ENCODE measurements around the gene ITPKC.
A peak's percentile ranks its signal among the peaks of the same experiment; 100 is the strongest.
"Not testable (repeated sequence)": the region's sequence is repeated elsewhere in the genome, so short reads cannot be mapped to it uniquely, and the experiment has no call there.

Gene ITPKC

GRCh38 chr19:40776932-40777644 lies 60.2 kb downstream of the ITPKC start:
- H3K36me3 ChIP-seq (ENCODE audit: control insufficient read depth in 2 of 2, insufficient read depth in 2 of 2, low read length in 2 of 2): peaks cover 0 to 3% of the 10 kb centered on the region in 2 donors
- H3K4me1 ChIP-seq (ENCODE audit: control insufficient read depth in 2 of 2, insufficient read depth in 2 of 2, low read length in 2 of 2): peaks cover 11 to 15% of the 10 kb centered on the region in 2 donors
- H3K9ac ChIP-seq (ENCODE audit: low read depth in 1 of 2, low read length in 2 of 2): peak overlapping the region; percentile 91 to 98

GRCh38 chr19:40777645-40777936 lies 60.7 kb downstream of the ITPKC start:
- Histone ChIP-seq H3K27me3 (ENCODE audit: control insufficient read depth in 2 of 2, insufficient read depth in 2 of 2, low read length in 2 of 2) (no peaks in the 10 kb centered on the region), H3K4me1 (ENCODE audit: control insufficient read depth in 2 of 2, insufficient read depth in 2 of 2, low read length in 2 of 2) (peaks cover 11 to 15% of the 10 kb centered on the region in 2 donors), H3K27ac (ENCODE audit: low read depth in 2 of 2, low read length in 2 of 2) (peak overlapping the region; percentile 99 to 100), H3K9me3 (ENCODE audit: control insufficient read depth in 2 of 2, low read length in 2 of 2) (no peaks in the 10 kb centered on the region), H3K9ac (ENCODE audit: low read depth in 1 of 2, low read length in 2 of 2) (peak overlapping the region; percentile 91 to 98), H3K4me3 (ENCODE audit: low read length in 2 of 2) (peak overlapping the region; percentile 97 to 98), H3K36me3 (ENCODE audit: control insufficient read depth in 2 of 2, insufficient read depth in 2 of 2, low read length in 2 of 2) (peaks cover 0 to 5% of the 10 kb centered on the region in 2 donors)

More at GRCh38 chr19:40776932-40777644, 60.2 kb downstream of the ITPKC start:
- Histone ChIP-seq H3K27ac (ENCODE audit: low read depth in 2 of 2, low read length in 2 of 2) (peak overlapping the region; percentile 99 to 100), H3K9me3 (ENCODE audit: control insufficient read depth in 2 of 2, low read length in 2 of 2) (no peaks in the 10 kb centered on the region), H3K27me3 (ENCODE audit: control insufficient read depth in 2 of 2, insufficient read depth in 2 of 2, low read length in 2 of 2) (no peaks in the 10 kb centered on the region), H3K4me3 (ENCODE audit: low read length in 2 of 2) (peak overlapping the region; percentile 97 to 98)

GRCh38 chr19:40777937-40778705 lies 61.2 kb downstream of the ITPKC start, which contains the start of gene RAB4B:
TSS of gene RAB4B (plus strand) at chr19:40778247. CDS start at chr19:40778376, 129 bp downstream.
- Histone ChIP-seq H3K4me1 (ENCODE audit: control insufficient read depth in 2 of 2, insufficient read depth in 2 of 2, low read length in 2 of 2) (peaks cover 11 to 15% of the 10 kb centered on the region in 2 donors), H3K36me3 (ENCODE audit: control insufficient read depth in 2 of 2, insufficient read depth in 2 of 2, low read length in 2 of 2) (peaks cover 0 to 5% of the 10 kb centered on the region in 2 donors), H3K27me3 (ENCODE audit: control insufficient read depth in 2 of 2, insufficient read depth in 2 of 2, low read length in 2 of 2) (no peaks in the 10 kb centered on the region), H3K4me3 (ENCODE audit: low read length in 2 of 2) (peak within 1 kb of the TSS; percentile 97 to 98), H3K9ac (ENCODE audit: low read depth in 1 of 2, low read length in 2 of 2) (peak within 1 kb of the TSS; percentile 91 to 98), H3K27ac (ENCODE audit: low read depth in 2 of 2, low read length in 2 of 2) (peak within 1 kb of the TSS; percentile 99 to 100), H3K9me3 (ENCODE audit: control insufficient read depth in 2 of 2, low read length in 2 of 2) (no peaks in the 10 kb centered on the region)

GRCh38 chr19:40778706-40779284 lies 61.9 kb downstream of the ITPKC start:
- peak overlapping the region; percentile 81 to 91 for H3K9ac ChIP-seq (ENCODE audit: low read depth in 1 of 2, low read length in 2 of 2)
- H3K36me3 ChIP-seq (ENCODE audit: control insufficient read depth in 2 of 2, insufficient read depth in 2 of 2, low read length in 2 of 2): peaks cover 0 to 5% of the 10 kb centered on the region in 2 donors
- H3K4me3 ChIP-seq (ENCODE audit: low read length in 2 of 2): peak overlapping the region; percentile 87 to 98
- no peaks in the 10 kb centered on the region for H3K27me3 ChIP-seq (ENCODE audit: control insufficient read depth in 2 of 2, insufficient read depth in 2 of 2, low read length in 2 of 2)
- peak overlapping the region; percentile 99 to 100 for H3K27ac ChIP-seq (ENCODE audit: low read depth in 2 of 2, low read length in 2 of 2)
- no peaks in the 10 kb centered on the region for H3K9me3 ChIP-seq (ENCODE audit: control insufficient read depth in 2 of 2, low read length in 2 of 2)
- H3K4me1 ChIP-seq (ENCODE audit: control insufficient read depth in 2 of 2, insufficient read depth in 2 of 2, low read length in 2 of 2): peaks cover 11 to 15% of the 10 kb centered on the region in 2 donors

GRCh38 chr19:40780582-40780981 lies 63.7 kb downstream of the ITPKC start:
- no peaks in the 10 kb centered on the region for H3K9me3 ChIP-seq (ENCODE audit: control insufficient read depth in 2 of 2, low read length in 2 of 2)
- H3K27me3 ChIP-seq (ENCODE audit: control insufficient read depth in 2 of 2, insufficient read depth in 2 of 2, low read length in 2 of 2): no peaks in the 10 kb centered on the region
- H3K4me1 ChIP-seq (ENCODE audit: control insufficient read depth in 2 of 2, insufficient read depth in 2 of 2, low read length in 2 of 2): peaks cover 11 to 15% of the 10 kb centered on the region in 2 donors
- H3K27ac ChIP-seq (ENCODE audit: low read depth in 2 of 2, low read length in 2 of 2): no peak overlapping the region
- H3K36me3 ChIP-seq (ENCODE audit: control insufficient read depth in 2 of 2, insufficient read depth in 2 of 2, low read length in 2 of 2): peaks cover 3 to 7% of the 10 kb centered on the region in 2 donors
- H3K9ac ChIP-seq (ENCODE audit: low read depth in 1 of 2, low read length in 2 of 2): no peak overlapping the region
- H3K4me3 ChIP-seq (ENCODE audit: low read length in 2 of 2): no peak overlapping the region

- no peak overlapping the region for H3K9ac ChIP-seq (ENCODE audit: low read depth in 1 of 2, low read length in 2 of 2)
- H3K4me1 ChIP-seq (ENCODE audit: control insufficient read depth in 2 of 2, insufficient read depth in 2 of 2, low read length in 2 of 2): peaks cover 11 to 15% of the 10 kb centered on the region in 2 donors
- no peaks in the 10 kb centered on the region for H3K9me3 ChIP-seq (ENCODE audit: control insufficient read depth in 2 of 2, low read length in 2 of 2)
- no peaks in the 10 kb centered on the region for H3K27me3 ChIP-seq (ENCODE audit: control insufficient read depth in 2 of 2, insufficient read depth in 2 of 2, low read length in 2 of 2)
- H3K27ac ChIP-seq (ENCODE audit: low read depth in 2 of 2, low read length in 2 of 2): no peak overlapping the region
- H3K36me3 ChIP-seq (ENCODE audit: control insufficient read depth in 2 of 2, insufficient read depth in 2 of 2, low read length in 2 of 2): peaks cover 3 to 7% of the 10 kb centered on the region in 2 donors
- no peak overlapping the region for H3K4me3 ChIP-seq (ENCODE audit: low read length in 2 of 2)
Observed at GRCh38 chr19:40781140-40781539, 64.2 kb downstream of the ITPKC start.

- Histone ChIP-seq H3K27me3 (ENCODE audit: control insufficient read depth in 2 of 2, insufficient read depth in 2 of 2, low read length in 2 of 2) (no peaks in the 10 kb centered on the region), H3K9ac (ENCODE audit: low read depth in 1 of 2, low read length in 2 of 2) (no peak overlapping the region), H3K4me1 (ENCODE audit: control insufficient read depth in 2 of 2, insufficient read depth in 2 of 2, low read length in 2 of 2) (peaks cover 3 to 6% of the 10 kb centered on the region in 2 donors), H3K4me3 (ENCODE audit: low read length in 2 of 2) (no peak overlapping the region), H3K9me3 (ENCODE audit: control insufficient read depth in 2 of 2, low read length in 2 of 2) (no peaks in the 10 kb centered on the region), H3K27ac (ENCODE audit: low read depth in 2 of 2, low read length in 2 of 2) (no peak overlapping the region), H3K36me3 (ENCODE audit: control insufficient read depth in 2 of 2, insufficient read depth in 2 of 2, low read length in 2 of 2) (peaks cover 3 to 12% of the 10 kb centered on the region in 2 donors)
Observed at GRCh38 chr19:40783711-40784110, 66.8 kb downstream of the ITPKC start.

- not testable (repeated sequence) for H3K4me3 ChIP-seq (ENCODE audit: low read length in 2 of 2); H3K27me3 ChIP-seq (ENCODE audit: control insufficient read depth in 2 of 2, insufficient read depth in 2 of 2, low read length in 2 of 2); H3K9me3 ChIP-seq (ENCODE audit: control insufficient read depth in 2 of 2, low read length in 2 of 2); H3K9ac ChIP-seq (ENCODE audit: low read depth in 1 of 2, low read length in 2 of 2); H3K27ac ChIP-seq (ENCODE audit: low read depth in 2 of 2, low read length in 2 of 2); H3K4me1 ChIP-seq (ENCODE audit: control insufficient read depth in 2 of 2, insufficient read depth in 2 of 2, low read length in 2 of 2)
- peaks cover 3 to 12% of the 10 kb centered on the region in 2 donors for H3K36me3 ChIP-seq (ENCODE audit: control insufficient read depth in 2 of 2, insufficient read depth in 2 of 2, low read length in 2 of 2)
Observed at GRCh38 chr19:40784146-40784545, 67.2 kb downstream of the ITPKC start.

GRCh38 chr19:40785526-40785925 lies 68.6 kb downstream of the ITPKC start:
- no peak overlapping the region for H3K9ac ChIP-seq (ENCODE audit: low read depth in 1 of 2, low read length in 2 of 2)
- no peak overlapping the region for H3K27ac ChIP-seq (ENCODE audit: low read depth in 2 of 2, low read length in 2 of 2)
- H3K4me1 ChIP-seq (ENCODE audit: control insufficient read depth in 2 of 2, insufficient read depth in 2 of 2, low read length in 2 of 2): no peaks in the 10 kb centered on the region
- H3K4me3 ChIP-seq (ENCODE audit: low read length in 2 of 2): no peak overlapping the region
- H3K36me3 ChIP-seq (ENCODE audit: control insufficient read depth in 2 of 2, insufficient read depth in 2 of 2, low read length in 2 of 2): peaks cover 8 to 16% of the 10 kb centered on the region in 2 donors
- no peaks in the 10 kb centered on the region for H3K27me3 ChIP-seq (ENCODE audit: control insufficient read depth in 2 of 2, insufficient read depth in 2 of 2, low read length in 2 of 2)
- H3K9me3 ChIP-seq (ENCODE audit: control insufficient read depth in 2 of 2, low read length in 2 of 2): no peaks in the 10 kb centered on the region

Data from mucosa of rectum (tissue), 2 donors.